ENCODE data around the gene SHF. TPM values are rescaled to one million over a fixed set of nuclear protein-coding genes. Genes with fewer than 3 reads are reported as not detected.
A peak's percentile ranks its signal among the peaks of the same experiment; 100 is the strongest.
"Not testable (repeated sequence)": the region's sequence is repeated elsewhere in the genome, so short reads cannot be mapped to it uniquely, and the experiment has no call there.

SHF gene
- total RNA-seq = 1 to 10 TPM in 1 of 2 donors, under 1 TPM in 1; 0.81 to 1.4 TPM

GRCh38 chr15:45187894-45188830 is at the start of gene SHF:
Gene SHF, minus strand, starts transcription at chr15:45187966. Its CDS starts 15 bp downstream, at chr15:45187951.
- ATAC-seq (peak; percentile 69 to 78), DNase-seq (ENCODE audit: low spot score) (no peak)
- Mint-ChIP-seq H3K27me3 (peaks cover 22 to 23% of the 10 kb centered on the region in 2 donors), H3K4me1 (ENCODE audit: low read depth in 2 of 2) (peaks cover 14% of the 10 kb centered on the region in 2 donors), H3K9me3 (no peaks in the 10 kb centered on the region), H3K27ac (peak within 1 kb of the TSS; percentile 29 to 65), H3K36me3 (no peaks in the 10 kb centered on the region), H3K4me3 (peak within 1 kb of the TSS; percentile 90)

- H3K27ac Mint-ChIP-seq; H3K4me1 Mint-ChIP-seq (ENCODE audit: low read depth in 2 of 2); H3K4me3 Mint-ChIP-seq; ATAC-seq; DNase-seq (ENCODE audit: low spot score): not testable (repeated sequence)
- peaks cover 8 to 10% of the 10 kb centered on the region in 2 donors for H3K27me3 Mint-ChIP-seq
- H3K36me3 Mint-ChIP-seq = peaks cover 38% of the 10 kb centered on the region
- H3K9me3 Mint-ChIP-seq = peaks cover 18% of the 10 kb centered on the region
Measured at GRCh38 chr15:45236806-45237205, 49.0 kb upstream of the SHF start.

- no peak for DNase-seq (ENCODE audit: low spot score)
- no peak for ATAC-seq
- H3K36me3 Mint-ChIP-seq = peaks cover 31% of the 10 kb centered on the region
- peaks cover 15% of the 10 kb centered on the region for H3K9me3 Mint-ChIP-seq
- peaks cover 14 to 15% of the 10 kb centered on the region in 2 donors for H3K27me3 Mint-ChIP-seq
- H3K4me1 Mint-ChIP-seq (ENCODE audit: low read depth in 2 of 2) = no peaks in the 10 kb centered on the region
- H3K27ac Mint-ChIP-seq = no peak overlapping the region
- no peak overlapping the region for H3K4me3 Mint-ChIP-seq
Measured at GRCh38 chr15:45234562-45235235, 46.9 kb upstream of the SHF start.

- Mint-ChIP-seq H3K9me3 (peaks cover 9% of the 10 kb centered on the region), H3K36me3 (peaks cover 17% of the 10 kb centered on the region), H3K27me3 (peaks cover 8 to 16% of the 10 kb centered on the region in 2 donors), H3K4me3 (no peak overlapping the region), H3K27ac (no peak overlapping the region), H3K4me1 (ENCODE audit: low read depth in 2 of 2) (no peaks in the 10 kb centered on the region)
- ATAC-seq (no peak), DNase-seq (ENCODE audit: low spot score) (no peak)
Measured at GRCh38 chr15:45231864-45232562, 44.2 kb upstream of the SHF start.

- Mint-ChIP-seq H3K4me1 (ENCODE audit: low read depth in 2 of 2) (no peaks in the 10 kb centered on the region), H3K4me3 (no peak overlapping the region), H3K36me3 (peaks cover 15% of the 10 kb centered on the region), H3K27ac (no peak overlapping the region), H3K9me3 (peaks cover 7% of the 10 kb centered on the region), H3K27me3 (peaks cover 8 to 19% of the 10 kb centered on the region in 2 donors)
- DNase-seq (ENCODE audit: low spot score) (no peak), ATAC-seq (no peak)
Measured at GRCh38 chr15:45231132-45231531, 43.4 kb upstream of the SHF start.

- Mint-ChIP-seq H3K9me3 (peaks cover 7% of the 10 kb centered on the region), H3K27me3 (peaks cover 8 to 19% of the 10 kb centered on the region in 2 donors), H3K36me3 (peaks cover 12% of the 10 kb centered on the region), H3K4me3 (no peak overlapping the region), H3K4me1 (ENCODE audit: low read depth in 2 of 2) (no peaks in the 10 kb centered on the region), H3K27ac (no peak overlapping the region)
- no peak for DNase-seq (ENCODE audit: low spot score)
- no peak for ATAC-seq
Measured at GRCh38 chr15:45230245-45230965, 42.6 kb upstream of the SHF start.

GRCh38 chr15:45228931-45229330 is 41.2 kb upstream of the SHF start:
- peaks cover 15 to 27% of the 10 kb centered on the region in 2 donors for H3K27me3 Mint-ChIP-seq

GRCh38 chr15:45225506-45226273 is 37.9 kb upstream of the SHF start:
- Mint-ChIP-seq H3K9me3 (no peaks in the 10 kb centered on the region), H3K4me3 (no peak overlapping the region), H3K36me3 (no peaks in the 10 kb centered on the region), H3K27ac (no peak overlapping the region), H3K4me1 (ENCODE audit: low read depth in 2 of 2) (no peaks in the 10 kb centered on the region), H3K27me3 (peaks cover 31 to 35% of the 10 kb centered on the region in 2 donors)
- DNase-seq (ENCODE audit: low spot score) = no peak
- no peak for ATAC-seq

More at GRCh38 chr15:45228931-45229330, 41.2 kb upstream of the SHF start:
- no peak overlapping the region for H3K27ac Mint-ChIP-seq
- no peak for DNase-seq (ENCODE audit: low spot score)
- H3K4me3 Mint-ChIP-seq = no peak overlapping the region
- no peaks in the 10 kb centered on the region for H3K4me1 Mint-ChIP-seq (ENCODE audit: low read depth in 2 of 2)
- H3K36me3 Mint-ChIP-seq = peaks cover 5% of the 10 kb centered on the region
- peaks cover 7% of the 10 kb centered on the region for H3K9me3 Mint-ChIP-seq
- no peak for ATAC-seq

GRCh38 chr15:45224621-45225217 is 37.0 kb upstream of the SHF start:
- H3K27ac Mint-ChIP-seq = no peak overlapping the region
- no peak for ATAC-seq
- no peak overlapping the region for H3K4me3 Mint-ChIP-seq
- H3K4me1 Mint-ChIP-seq (ENCODE audit: low read depth in 2 of 2) = no peaks in the 10 kb centered on the region
- no peak for DNase-seq (ENCODE audit: low spot score)
- no peaks in the 10 kb centered on the region for H3K9me3 Mint-ChIP-seq
- no peaks in the 10 kb centered on the region for H3K36me3 Mint-ChIP-seq
- peaks cover 31 to 44% of the 10 kb centered on the region in 2 donors for H3K27me3 Mint-ChIP-seq

GRCh38 chr15:45221967-45222366 is 34.2 kb upstream of the SHF start:
- H3K27me3 Mint-ChIP-seq = peaks cover 30 to 47% of the 10 kb centered on the region in 2 donors
- no peak overlapping the region for H3K4me3 Mint-ChIP-seq
- DNase-seq (ENCODE audit: low spot score) (no peak), ATAC-seq (no peak)
- H3K36me3 Mint-ChIP-seq = no peaks in the 10 kb centered on the region
- H3K27ac Mint-ChIP-seq = no peak overlapping the region
- H3K4me1 Mint-ChIP-seq (ENCODE audit: low read depth in 2 of 2) = no peaks in the 10 kb centered on the region
- no peaks in the 10 kb centered on the region for H3K9me3 Mint-ChIP-seq

GRCh38 chr15:45221053-45221599 is 33.4 kb upstream of the SHF start:
- Mint-ChIP-seq H3K27me3 (peaks cover 26 to 47% of the 10 kb centered on the region in 2 donors), H3K27ac (no peak overlapping the region), H3K4me3 (no peak overlapping the region), H3K36me3 (no peaks in the 10 kb centered on the region), H3K4me1 (ENCODE audit: low read depth in 2 of 2) (no peaks in the 10 kb centered on the region), H3K9me3 (no peaks in the 10 kb centered on the region)
- ATAC-seq (no peak), DNase-seq (ENCODE audit: low spot score) (no peak)

GRCh38 chr15:45212493-45212892 is 24.7 kb upstream of the SHF start:
- Mint-ChIP-seq H3K4me1 (ENCODE audit: low read depth in 2 of 2) (no peaks in the 10 kb centered on the region), H3K27me3 (peaks cover 2 to 6% of the 10 kb centered on the region in 2 donors), H3K36me3 (no peaks in the 10 kb centered on the region), H3K4me3 (no peak overlapping the region), H3K9me3 (no peaks in the 10 kb centered on the region), H3K27ac (no peak overlapping the region)
- ATAC-seq (no peak), DNase-seq (ENCODE audit: low spot score) (no peak)

Measured in natural killer cell treated with Interleukin-12 subunit alpha and Interleukin-12 subunit beta and Interleukin-15 and Interleukin-18, amount 100 ng/mL, for 72 hours (primary cell).